Right ventricle myocardium inferior (tissue), 1 donor: ENCODE measurements around the gene NOC4L. TPM values are rescaled to one million over a fixed set of nuclear protein-coding genes. Genes with fewer than 3 reads are reported as not detected.
"Not testable (repeated sequence)": the region's sequence is repeated elsewhere in the genome, so short reads cannot be mapped to it uniquely, and the experiment has no call there.

Experiments used
- ATAC-seq: fragments of 200-7000 bp; cut with Tn5 transposase; one replicate; pipeline ENCODE4 v1.9.1; 2020; ENCODE audit warnings: mild to moderate bottlenecking, moderate library complexity
- DNase-seq: peaks from one replicate; pipeline ENCODE4 v3.0.0; 2021; ENCODE audit errors: missing footprints
- intact Hi-C: fragments of 100-400 bp; cut with DNase I; formaldehyde crosslinking; loops from one replicate; pipeline ENCODE4 v1.11.0; 2022
- total RNA-seq: library from RNA; stranded (reverse); fragmentation: NEBNext Ultra II Directional; extraction: Animal tissue kit (Norgen Biotek cat#: 25700); gene quantifications from one replicate; pipeline ENCODE4 v1.2.1, GENCODE V29; 2021
- donor health status: DM: no; HTN: yes; CAD: no; lungs with severe emphysema.

Gene NOC4L
- total RNA-seq, 1 donor from 2014 or later = 9.2 TPM

DNA sequence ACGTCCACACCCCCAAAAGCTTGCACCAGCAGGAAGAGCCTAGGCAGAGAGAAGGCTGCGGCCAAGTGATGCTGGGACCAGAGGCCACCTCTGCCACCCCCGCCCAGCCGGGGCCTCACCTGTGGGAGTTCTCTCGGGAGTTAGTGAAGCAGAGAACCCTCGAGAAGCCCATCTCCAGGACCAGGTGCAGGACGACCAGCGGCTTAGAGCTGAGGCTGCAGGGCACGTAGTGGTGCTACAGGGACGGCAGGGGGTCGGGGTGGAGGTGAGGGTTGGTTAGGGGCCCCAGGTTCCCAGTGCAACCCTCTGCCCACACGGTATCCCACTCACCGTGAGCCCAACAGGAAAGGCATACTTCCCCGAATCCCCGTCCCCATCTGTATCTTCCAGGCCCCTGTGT is 3.8 kb upstream of the NOC4L start:
- no peak for DNase-seq
- no peak for ATAC-seq
- intact Hi-C loops = no loop called here

DNA sequence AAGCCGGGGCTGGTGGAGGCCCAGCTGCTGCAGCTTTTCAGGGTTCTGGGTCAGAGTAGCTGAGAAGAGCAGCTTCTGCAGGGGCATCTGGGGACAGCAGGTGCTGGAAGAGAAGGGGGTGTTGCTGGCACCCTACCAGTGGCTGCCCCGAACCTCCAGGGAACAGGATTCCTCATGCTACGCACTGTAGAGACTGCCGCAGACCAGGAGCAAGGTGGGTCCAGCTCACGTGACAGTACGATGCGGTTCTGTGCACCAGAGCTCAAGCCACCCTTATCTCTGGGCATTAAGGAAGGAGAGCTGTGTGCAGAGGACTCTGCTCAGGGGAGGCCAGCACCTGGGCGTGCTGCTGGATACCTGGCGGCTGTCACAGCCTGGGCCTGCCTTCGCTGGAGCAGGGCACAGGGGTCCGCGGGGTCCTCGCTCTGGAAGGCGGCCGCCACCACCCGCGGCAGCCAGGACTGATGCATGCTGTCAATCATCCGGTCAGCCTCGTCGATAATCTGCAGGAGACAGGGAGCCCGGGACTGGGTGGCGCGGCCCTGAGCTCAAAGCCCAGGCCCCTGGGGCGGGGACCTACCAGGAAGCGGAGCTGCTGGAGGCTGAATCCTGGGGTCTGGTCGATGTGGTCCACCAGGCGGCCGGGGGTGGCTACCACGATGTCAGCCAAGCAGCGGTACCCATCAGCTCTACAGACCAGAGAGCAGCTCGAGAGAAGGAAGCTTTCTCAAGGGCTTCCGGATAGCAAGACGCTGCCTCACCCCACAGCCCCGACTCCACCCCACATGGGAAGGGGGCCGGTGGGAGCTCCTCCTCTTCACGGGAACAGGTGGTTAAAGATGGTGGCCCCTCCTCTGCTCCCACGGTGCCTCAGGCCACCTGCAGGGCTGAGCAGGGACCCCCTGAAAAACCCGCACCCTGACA is 3.1 kb upstream of the NOC4L start:
- ATAC-seq = no peak
- intact Hi-C loops = no loop called here
- no peak for DNase-seq

GRCh38 chr12:132141976-132142678 is 2.1 kb upstream of the NOC4L start:
- intact Hi-C loops = no loop called here
- DNase-seq = no peak
- no peak for ATAC-seq

DNA sequence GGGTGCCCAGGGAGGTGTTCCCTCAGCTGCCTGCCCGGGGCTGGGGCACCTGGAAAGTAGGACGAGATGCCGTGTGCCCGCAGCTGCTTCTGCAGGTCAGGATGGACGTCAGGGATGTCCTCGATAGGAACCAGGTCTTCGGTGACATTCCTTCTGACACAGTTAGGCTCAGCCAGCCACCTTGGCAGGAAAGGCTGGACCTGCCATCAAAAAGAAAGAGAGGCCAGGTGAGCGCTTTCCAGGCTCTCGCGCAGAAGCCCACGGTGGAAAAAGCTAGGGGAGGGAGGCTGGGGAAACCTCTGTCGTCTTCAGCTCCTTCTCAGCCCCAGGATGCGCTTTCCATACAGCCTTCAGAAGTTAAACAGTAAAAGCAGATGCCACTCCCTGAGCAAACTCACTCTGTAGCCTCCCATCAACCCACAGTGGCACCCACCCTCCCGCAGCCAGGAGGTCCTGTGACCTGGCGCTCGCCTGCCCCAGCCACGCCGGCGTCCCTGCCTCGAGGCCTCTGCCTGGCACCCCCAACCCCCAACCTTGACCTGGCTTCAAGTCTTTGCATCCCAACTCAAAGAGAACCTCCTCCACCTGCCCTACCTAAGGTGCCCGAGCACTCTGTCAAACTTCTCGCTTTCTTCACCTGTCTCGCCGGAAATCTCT is 1.4 kb upstream of the NOC4L start:
- intact Hi-C loops = no loop called here
- DNase-seq (no peak), ATAC-seq (no peak)

GRCh38 chr12:132143336-132144071 is 753 bp upstream of the NOC4L start:
- ATAC-seq = no peak
- intact Hi-C loops = no loop called here
- no peak for DNase-seq

GRCh38 chr12:132144810-132145168 is 532 bp downstream of the NOC4L start:
- ATAC-seq (no peak), DNase-seq (no peak)
- intact Hi-C loops = no loop called here

- intact Hi-C loops = no loop called here
- DNase-seq = no peak
- no peak for ATAC-seq
Measured at GRCh38 chr12:132145334-132145733, 1.1 kb downstream of the NOC4L start.

- DNase-seq (no peak), ATAC-seq (no peak)
- intact Hi-C loops = no loop called here
Measured at GRCh38 chr12:132146098-132146497, 1.8 kb downstream of the NOC4L start.

DNA sequence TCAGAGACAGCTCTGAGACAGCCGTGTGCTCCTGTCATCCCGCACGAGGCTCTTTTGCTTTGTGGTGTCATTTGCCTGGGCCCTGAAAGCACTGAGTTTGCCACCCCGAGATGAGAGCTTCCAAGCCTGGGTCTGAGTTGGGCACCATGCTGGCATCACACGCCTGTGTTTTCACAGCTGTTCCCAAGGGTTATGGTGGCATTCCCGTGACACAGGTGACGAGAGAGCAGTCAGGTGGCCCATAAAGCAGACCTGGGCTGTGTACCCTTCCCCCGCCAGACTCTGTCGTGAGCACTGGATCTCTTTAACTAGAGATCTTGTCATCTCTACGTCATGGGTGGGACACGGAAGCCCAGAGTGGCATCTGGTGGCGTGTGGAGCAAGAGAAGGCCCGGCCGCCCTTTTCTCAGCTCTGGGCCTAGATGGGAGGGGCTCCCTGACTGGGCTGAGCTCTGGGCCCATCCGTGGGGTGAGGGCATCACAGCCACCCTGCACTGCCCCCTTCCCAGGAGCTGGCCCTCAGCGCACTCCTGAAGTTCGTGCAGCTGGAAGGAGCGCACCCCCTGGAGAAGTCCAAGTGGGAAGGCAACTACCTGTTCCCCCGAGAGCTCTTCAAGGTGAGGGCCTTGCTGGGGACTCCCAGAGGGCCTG is 2.6 kb downstream of the NOC4L start:
- ATAC-seq (no peak), DNase-seq (no peak)
- intact Hi-C loops = no loop called here

- intact Hi-C loops = no loop called here
- ATAC-seq (no peak), DNase-seq (no peak)
Measured at GRCh38 chr12:132147423-132148367, 3.4 kb downstream of the NOC4L start.

DNA sequence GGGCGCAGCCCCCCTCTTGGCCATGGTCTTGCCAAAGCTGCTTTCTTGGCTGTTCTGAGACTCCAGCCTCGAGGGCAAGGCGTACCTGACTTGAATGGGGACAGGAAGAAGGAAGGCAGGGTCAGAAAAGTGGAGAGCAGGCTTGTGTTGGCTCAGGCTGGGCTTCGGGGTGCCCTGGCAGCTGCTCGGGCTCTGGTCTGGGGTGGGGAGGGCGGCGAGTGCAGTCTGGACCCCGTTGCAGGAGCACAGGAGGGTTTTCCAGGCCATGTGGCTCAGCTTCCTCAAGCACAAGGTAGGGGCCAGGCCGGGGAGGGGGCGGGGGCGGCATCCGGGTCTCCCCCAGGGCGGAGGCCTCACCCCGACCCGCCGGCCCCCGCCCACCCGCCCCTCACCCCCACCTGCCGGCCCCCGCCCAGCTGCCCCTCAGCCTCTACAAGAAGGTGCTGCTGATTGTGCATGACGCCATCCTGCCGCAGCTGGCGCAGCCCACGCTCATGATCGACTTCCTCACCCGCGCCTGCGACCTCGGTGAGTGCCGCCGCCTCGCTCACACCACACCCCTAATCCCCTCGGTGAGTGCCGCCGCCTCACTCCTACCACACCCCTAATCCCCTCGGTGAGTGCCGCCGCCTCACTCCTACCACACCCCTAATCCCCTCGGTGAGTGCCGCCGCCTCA is 4.2 kb downstream of the NOC4L start:
- ATAC-seq (no peak), DNase-seq (no peak)
- intact Hi-C loops = no loop called here

DNA sequence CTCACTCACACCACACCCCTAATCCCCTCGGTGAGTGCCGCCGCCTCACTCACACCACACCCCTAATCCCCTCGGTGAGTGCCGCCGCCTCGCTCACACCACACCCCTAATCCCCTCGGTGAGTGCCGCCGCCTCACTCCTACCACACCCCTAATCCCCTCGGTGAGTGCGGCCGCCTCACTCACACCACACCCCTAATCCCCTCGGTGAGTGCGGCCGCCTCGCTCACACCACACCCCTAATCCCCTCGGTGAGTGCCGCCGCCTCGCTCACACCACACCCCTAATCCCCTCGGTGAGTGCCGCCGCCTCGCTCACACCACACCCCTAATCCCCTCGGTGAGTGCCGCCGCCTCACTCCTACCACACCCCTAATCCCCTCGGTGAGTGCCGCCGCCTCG is 5.3 kb downstream of the NOC4L start:
- DNase-seq, intact Hi-C loops, ATAC-seq: not testable (repeated sequence)

DNA sequence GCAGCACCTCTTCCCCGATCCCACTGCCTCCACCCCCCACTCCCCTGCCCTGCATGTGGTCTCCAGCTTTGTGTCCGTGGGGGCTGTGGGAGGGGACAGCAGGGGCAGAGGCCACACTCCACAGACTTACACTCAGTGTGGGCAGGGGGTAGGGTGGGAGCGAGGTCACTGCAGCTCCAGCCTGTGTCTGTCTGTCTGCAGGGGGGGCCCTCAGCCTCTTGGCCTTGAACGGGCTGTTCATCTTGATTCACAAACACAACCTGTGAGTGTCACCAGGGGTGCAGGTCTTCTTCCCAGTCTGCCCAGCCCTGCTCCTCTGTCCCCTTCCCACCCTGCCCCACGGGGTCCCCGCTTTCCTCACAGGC is 6.5 kb downstream of the NOC4L start:
- ATAC-seq (no peak), DNase-seq (no peak)
- intact Hi-C loops = loop anchor here (10.0 kb wide), 1 partner anchor 464 kb away; the partner anchor contains the start of genes LRCOL1 and P2RX2

GRCh38 chr12:132151145-132151765 is 7.0 kb downstream of the NOC4L start:
- no peak for ATAC-seq
- intact Hi-C loops = loop anchor here (10.0 kb wide), 1 partner anchor 464 kb away; the partner anchor contains the start of genes LRCOL1 and P2RX2
- DNase-seq = no peak

- intact Hi-C loops = loop anchor here (10.0 kb wide), 1 partner anchor 463 kb away; the partner anchor contains the start of genes LRCOL1 and P2RX2
- DNase-seq (no peak), ATAC-seq (no peak)
Measured at GRCh38 chr12:132151766-132152410, 7.6 kb downstream of the NOC4L start.

- intact Hi-C loops = loop anchor here (10.0 kb wide), 1 partner anchor 462 kb away; the partner anchor contains the start of genes LRCOL1 and P2RX2
- no peak for DNase-seq
Measured at GRCh38 chr12:132152411-132152821, 8.2 kb downstream of the NOC4L start.

More at GRCh38 chr12:132152411-132152821, 8.2 kb downstream of the NOC4L start:
- no peak for ATAC-seq
